Right lung (tissue), 5 donors: ENCODE measurements around the gene OLFM1. TPM values are rescaled to one million over a fixed set of nuclear protein-coding genes. Genes with fewer than 3 reads are reported as not detected.

Experiments
- DNase-seq, 2 donors: peaks; one replicate each; pipeline ENCODE4 v3.0.0-alpha.2; 2013
- polyA plus RNA-seq, 5 donors: library from polyadenylated mRNA; unstranded; fragments of 120-200 nt; gene quantifications; one replicate each; pipeline versions ENCODE4 v1.2.1 to v1.2.3, GENCODE V29; 2013; ENCODE audit warnings: inconsistent platforms in 1 of 5, low replicate concordance in 1 of 5; ENCODE audit not compliant: insufficient read length in 5 of 5, insufficient read depth in 1 of 5

Gene OLFM1
- polyA plus RNA-seq, 5 donors: 8.1 to 16.1 (median 14.6) TPM

GRCh38 chr9:135129137-135129695, 41.7 kb downstream of the OLFM1 start:
- DNase-seq: no peak

DNA sequence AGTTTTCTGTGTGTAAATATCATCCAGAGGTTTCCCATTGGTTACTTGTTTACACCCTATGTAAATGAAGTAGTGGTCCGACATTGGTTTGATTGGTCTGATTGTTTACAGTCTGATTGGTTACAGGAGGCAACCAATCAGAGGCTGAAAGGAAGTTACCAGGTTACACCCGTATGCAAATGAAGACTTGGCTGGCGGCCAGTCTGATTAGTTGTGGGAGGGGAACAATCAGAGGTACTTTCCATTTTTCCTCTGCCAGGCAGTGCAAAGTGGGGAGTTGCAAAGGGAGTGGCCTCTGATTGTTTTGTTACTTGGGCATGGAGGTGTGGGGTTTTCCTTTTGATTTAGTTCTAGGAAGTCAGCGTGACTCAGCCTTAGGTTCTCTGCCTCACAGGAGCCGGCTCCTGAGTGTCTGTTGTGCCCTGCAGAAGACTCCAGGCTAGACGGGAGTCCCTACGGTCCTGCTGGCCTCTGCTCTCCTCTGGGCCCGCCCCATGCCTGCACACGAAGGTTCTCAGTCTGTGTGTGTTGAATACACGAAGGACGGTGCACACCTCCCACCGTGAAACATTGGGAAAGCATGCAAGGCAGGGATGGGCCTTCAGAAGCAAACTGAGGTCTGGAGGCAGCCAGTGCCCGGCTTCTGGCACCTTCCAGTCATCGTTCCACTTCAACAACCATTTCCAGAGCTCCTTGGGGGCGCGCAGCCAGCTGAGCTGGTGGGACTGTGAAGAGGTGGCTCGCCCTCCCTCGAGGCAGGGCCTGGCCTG, 42.9 kb downstream of the OLFM1 start:
- no peak for DNase-seq

GRCh38 chr9:135131488-135131887, 44.0 kb downstream of the OLFM1 start:
- DNase-seq: no peak

DNA sequence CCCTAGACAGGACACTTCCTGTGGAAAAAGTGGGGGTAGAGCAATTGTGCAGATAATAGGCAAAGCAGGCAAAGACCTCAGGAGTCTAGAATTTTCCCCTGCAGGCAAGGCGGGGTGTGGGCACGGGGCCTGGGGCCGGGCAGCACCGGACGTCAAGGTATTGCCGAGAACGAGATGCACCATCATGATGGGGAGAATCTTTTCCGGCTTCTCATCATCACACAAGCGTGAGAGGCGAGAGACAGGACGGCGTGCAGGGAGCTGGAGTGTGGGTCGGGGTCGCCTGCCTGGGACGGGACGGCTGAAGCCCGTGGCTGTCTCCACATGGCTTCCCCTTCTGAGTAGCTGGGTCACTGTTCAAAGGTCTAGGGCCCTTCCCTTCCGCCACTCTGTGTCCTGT, 44.5 kb downstream of the OLFM1 start:
- no peak for DNase-seq

DNA sequence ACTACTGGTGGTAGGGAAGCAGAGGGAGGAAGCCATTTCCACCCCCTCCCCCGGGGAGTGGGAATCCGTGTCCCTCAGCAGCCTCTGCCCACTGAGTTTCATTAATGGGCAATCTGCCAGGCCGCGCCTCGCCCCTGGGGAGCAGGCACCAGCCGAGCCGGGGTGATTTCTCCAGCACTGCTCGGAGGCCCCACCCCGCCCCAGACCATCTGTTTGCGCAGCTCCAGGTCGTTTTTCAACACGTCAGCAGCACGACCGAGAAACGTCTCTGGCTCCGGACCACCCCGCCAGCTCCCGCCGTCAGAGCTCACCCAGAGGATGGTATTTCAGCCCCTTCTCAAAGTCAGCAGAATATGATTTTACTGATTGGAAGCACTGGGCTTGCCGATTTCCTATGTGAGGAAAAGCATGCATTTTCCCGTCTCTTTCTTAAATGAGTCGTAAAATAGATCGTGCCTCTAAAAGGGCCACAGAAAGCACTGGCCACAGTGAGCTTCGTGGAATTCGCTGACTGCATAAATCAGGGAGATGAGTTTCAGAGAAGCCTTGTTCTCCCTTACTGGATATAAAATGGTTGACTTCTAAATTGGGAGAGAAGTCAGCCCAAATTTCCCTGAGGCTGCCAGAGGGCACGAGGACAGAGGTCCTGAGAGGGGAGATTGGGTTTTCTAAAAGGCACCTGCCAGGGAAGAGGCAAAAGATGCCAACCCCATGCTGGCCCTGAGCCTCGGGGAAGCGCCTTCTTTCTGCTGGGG, 47.0 kb downstream of the OLFM1 start:
- DNase-seq: no peak

- no peak for DNase-seq
Measured at GRCh38 chr9:135135171-135135928, 47.9 kb downstream of the OLFM1 start.

- no peak for DNase-seq
Measured at GRCh38 chr9:135135929-135136315, 48.5 kb downstream of the OLFM1 start.

DNA sequence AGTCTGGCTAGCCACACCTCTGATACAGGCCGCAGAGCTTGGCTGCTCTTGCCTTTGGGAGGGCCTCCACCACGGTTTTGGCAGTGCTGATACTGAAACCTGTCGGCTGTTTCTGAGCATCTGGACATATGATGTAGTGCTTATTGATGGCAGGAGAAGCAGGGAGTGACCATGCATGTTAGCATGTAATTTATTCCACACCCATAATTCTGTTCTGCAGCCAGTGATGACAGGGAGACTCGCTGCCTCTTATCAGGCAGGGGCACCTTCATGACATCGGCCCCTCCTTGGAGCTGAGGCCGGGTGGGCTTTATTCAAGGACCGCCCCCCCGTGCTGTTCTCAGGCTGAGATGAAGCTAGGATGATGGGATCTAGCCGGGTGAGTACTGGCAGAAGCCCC, 49.0 kb downstream of the OLFM1 start:
- no peak for DNase-seq

DNA sequence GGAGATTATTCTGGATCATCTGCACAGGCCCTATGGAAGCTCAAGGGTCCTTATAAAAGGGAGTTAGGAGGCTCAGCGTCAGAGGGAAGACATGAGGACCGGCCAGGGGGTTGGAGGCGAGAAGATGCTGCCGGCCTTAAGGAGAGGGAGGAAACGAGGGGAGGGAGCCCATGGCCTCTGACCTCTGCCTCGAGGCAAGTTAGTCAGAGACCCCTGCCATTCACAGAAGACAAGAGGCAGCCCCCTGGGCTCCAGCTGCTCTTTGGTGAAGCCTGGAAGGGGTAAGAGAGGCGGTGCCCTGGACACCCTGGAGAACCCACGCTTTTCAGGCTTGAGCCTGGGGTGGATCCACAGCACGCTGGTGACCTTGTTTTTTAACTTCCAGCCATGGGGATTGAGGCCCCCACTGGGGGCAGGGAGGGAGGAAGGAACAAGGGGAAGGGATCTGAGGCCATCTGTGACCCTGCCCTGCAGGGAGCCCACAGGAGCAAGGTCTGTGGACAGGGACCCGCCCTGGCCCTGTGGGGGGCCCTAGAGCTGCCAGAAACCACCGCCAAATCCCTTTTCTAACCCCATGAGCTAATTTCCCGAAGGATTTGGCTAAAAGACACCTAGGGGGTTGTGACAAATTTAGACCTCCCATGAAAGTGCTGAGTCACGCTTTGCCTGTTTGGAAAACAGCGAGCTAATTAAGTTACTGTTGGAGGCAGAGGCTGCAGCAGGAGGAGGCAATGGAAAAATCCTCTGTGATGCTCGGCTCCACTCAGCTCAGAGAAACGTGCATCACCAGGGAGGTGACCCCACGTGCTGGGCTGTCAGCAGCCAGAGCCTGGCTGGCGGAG, 49.7 kb downstream of the OLFM1 start:
- no peak for DNase-seq

DNA sequence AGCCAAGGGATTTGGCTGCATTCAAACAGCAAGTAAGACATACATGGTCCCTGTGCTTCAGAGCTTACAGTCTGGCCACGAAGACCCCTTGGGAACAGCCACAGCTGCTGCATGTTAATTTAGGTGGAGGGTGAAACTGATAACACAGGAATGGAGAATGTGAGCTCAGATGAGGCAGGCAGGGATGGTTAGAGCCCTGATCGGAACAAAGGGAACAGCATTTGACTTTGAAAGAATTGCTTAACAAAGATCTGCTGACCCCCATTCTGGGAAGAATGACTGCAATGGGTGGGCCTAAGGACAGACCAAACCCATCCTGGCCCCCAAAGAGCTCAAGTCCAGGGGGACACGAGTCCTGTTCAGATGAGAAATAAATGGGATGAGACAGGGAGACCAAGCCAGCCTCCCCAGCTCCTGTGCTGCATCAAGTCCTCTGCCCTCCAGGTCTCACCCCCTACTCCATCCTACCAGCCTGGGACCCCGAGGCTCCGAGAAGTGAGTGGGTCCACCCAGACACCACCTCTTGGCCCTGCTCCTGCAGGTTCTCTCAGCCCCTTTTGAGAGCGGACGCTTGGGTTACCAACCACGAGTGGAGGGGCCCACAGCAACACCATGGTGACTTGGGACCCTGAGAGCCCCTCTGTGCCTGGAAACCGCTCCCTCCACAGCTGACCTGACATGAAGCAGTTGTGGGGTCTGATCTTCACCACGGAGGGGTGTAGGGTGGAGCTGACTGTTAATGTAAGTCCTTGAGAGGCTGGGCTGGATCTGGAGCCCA, 50.8 kb downstream of the OLFM1 start:
- DNase-seq: no peak

DNA sequence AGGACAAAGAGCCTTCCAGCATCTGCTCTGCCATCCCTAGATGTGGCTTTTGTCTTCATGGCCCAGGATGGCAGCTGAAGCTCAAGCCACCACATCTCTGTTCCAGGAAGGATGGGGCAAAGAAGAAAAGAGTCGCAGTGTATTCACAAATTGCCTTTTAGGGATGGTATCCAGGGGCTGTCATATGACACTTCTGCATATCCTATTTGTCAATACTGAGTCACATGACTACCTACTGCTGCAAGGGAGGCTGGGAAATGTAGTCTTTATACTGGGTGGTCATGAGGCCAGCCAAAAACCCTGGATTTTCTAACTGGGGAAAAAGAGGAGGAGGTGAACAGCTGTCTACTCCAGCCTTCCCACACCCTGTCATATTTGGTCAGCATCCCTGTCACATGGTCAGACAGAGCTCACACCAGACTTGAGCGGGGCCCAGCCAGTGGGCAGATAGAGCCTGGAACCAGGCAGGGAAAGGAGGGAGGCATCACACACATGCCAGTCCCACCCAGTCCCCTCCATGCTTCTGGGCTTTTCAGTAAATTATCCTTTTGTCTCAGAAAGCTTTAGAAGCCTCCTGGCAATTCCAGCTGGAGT, 52.0 kb downstream of the OLFM1 start:
- no peak for DNase-seq

GRCh38 chr9:135141183-135141774, 53.8 kb downstream of the OLFM1 start:
- DNase-seq: no peak

- DNase-seq: peak in 1 of 2 donors; percentile 14
Measured at GRCh38 chr9:135144581-135145170, 57.2 kb downstream of the OLFM1 start.

GRCh38 chr9:135145312-135145711, 57.8 kb downstream of the OLFM1 start:
- no peak for DNase-seq

GRCh38 chr9:135146241-135146640, 58.8 kb downstream of the OLFM1 start:
- no peak for DNase-seq

GRCh38 chr9:135146766-135147473, 59.5 kb downstream of the OLFM1 start:
- DNase-seq: no peak

DNA sequence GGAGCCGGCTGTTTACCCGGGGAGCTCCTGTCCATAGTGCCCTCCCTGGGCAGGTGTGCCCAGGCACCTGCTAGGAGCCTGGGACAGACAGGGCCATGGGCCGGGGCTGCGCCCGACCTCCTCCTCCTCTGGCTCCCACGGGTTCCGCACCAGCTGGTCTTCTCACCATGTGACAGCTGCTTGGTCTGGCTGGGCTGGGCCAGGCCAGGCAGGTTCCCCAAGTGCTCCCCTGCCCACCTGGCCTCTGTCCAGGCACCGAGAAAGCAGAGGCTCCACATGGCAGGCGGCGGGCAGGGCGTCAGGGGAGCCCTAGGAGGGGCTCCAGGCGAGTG, 60.0 kb downstream of the OLFM1 start:
- DNase-seq: no peak

DNA sequence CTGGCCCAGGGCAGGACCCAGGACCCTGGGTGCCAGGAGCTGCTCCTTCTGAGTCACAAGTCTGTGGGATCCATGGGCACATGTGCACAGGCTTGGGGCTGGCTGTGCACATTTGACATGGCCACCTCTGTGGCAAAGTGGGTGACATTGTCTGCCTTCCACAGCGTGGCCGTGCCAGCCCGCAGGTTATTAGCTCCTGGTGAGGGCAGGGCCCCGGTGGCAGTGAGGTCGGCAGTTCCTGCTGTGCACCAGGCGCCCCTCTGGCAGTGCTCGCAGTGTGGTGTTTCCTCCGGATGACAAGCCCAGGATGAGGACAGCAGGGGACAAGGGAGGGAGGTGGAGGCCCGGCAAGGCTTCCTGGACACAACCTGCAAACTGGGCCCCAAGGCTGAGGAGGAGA, 60.5 kb downstream of the OLFM1 start:
- DNase-seq: no peak

GRCh38 chr9:135148386-135148785, 60.9 kb downstream of the OLFM1 start:
- no peak for DNase-seq
